ENCODE results near the gene PDE2A.
A peak's percentile ranks its signal among the peaks of the same experiment; 100 is the strongest.
"Not testable (repeated sequence)": the region's sequence is repeated elsewhere in the genome, so short reads cannot be mapped to it uniquely, and the experiment has no call there.

Gene PDE2A

GRCh38 chr11:72573072-72573854, 101.0 kb downstream of the PDE2A start:
- DNase-seq: no peak

GRCh38 chr11:72572540-72572939, 101.7 kb downstream of the PDE2A start:
- not testable (repeated sequence) for DNase-seq

DNA sequence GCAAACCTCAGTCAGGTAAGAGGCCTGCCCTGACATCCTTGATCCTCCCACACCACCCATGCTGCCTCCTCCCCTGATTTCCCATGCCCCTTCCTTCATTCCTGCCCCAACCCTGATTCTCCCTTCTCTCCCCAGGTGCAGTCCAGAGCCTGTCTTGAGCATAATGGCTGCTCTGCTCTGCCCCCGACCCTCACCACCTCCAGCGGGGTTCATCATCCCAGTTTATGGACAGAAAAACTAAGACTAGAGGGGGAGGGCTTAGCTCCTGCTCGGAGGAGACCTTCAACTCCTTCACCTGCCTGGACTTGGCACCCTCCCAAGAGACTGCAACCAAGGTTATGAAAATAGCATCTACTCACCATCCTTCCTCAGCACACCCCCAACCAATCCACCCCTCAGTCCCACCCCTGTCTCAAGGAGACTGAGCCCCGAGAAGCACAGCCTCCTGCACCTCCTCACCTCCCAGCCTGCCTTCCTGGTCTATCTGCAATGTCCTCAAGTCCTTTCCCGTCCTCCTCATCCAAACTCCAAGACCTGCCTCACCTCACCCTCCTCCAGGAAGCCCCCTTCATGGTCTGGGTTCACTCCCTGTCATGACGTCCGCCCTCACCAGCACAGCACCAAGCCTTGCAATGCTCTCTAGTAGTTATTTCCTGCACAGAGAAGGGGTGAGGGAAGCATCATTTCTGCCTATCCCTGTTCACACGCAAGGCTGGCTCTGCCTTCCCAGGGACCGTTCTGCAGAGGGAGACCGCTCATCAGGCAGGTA, 103.1 kb downstream of the PDE2A start:
- DNase-seq: no peak

GRCh38 chr11:72569966-72570892, 104.0 kb downstream of the PDE2A start:
- peak; percentile 51 for DNase-seq

- DNase-seq: no peak
These were observed 105.4 kb downstream of the PDE2A start for GRCh38 chr11:72568861-72569260.

- DNase-seq: no peak
These were observed 111.8 kb downstream of the PDE2A start for GRCh38 chr11:72562431-72562830.

DNA sequence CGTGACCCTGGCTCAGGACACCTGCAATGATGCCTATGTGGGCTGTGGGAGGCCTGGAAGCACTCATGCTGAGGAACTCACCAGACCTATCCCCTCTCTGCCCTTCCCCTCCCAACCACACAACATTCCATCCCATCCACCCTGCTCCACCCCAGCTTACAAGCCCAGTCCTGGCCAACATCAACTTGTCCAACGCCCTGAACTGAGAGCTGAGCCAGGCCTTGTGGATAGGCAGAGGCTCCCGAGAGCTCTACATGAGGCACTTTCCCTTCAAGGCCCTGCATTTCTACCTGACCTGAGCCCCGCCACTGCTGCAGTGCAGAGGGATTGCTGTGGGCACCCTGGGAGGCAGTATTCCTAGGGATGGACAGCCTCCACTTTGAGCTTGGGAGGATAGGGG, 112.4 kb downstream of the PDE2A start:
- no peak for DNase-seq

GRCh38 chr11:72560864-72561263, 113.4 kb downstream of the PDE2A start:
- DNase-seq: not testable (repeated sequence)

DNA sequence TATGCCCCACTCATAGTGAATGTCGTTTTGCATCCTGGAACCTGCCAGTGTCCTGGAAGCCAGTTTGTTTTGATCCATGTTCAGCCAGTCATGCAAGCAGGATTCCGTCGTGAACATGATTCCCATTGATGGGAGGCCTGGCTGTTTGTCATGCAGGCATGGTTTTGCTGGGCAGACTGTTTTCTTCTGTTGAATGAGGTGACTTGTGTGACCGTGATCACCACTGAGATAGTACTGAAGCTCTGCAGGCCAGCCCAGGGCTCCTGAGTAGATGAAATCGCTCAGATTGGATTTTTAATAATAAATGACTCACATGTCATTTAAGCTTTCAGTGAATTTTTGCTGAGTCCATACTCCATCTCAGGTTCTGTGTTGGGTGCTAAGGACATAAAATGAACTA, 117.8 kb downstream of the PDE2A start:
- DNase-seq: no peak

DNA sequence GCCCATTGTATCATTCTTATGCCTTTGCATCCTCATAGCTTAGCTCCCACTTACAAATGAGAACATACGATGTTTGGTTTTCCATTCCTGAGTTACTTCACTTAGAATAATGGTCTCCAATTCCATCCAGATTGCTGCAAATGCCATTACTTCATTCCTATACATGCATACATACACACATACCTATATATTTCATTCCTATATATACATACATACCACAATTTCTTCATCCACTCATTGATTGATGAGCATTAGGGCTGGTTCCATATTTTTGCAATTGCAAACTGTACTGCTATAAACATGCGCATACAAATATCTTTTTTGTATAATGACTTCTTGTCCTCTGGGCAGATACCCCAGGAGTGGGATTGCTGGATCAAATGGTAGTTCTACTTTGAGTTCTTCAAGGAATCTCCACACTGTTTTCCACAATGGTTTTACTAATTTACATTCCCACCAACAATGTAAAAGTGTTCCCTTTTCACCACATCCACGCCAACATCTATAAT, 119.2 kb downstream of the PDE2A start:
- DNase-seq: not testable (repeated sequence)

- peak; percentile 29 for DNase-seq
These were observed 120.5 kb downstream of the PDE2A start for GRCh38 chr11:72553706-72554105.

- DNase-seq: no peak
These were observed 121.8 kb downstream of the PDE2A start for GRCh38 chr11:72552399-72552910.

GRCh38 chr11:72551571-72551970, 122.7 kb downstream of the PDE2A start:
- no peak for DNase-seq

GRCh38 chr11:72548463-72548862, 125.8 kb downstream of the PDE2A start:
- no peak for DNase-seq

- DNase-seq: no peak
These were observed 127.4 kb downstream of the PDE2A start for GRCh38 chr11:72546866-72547265.

GRCh38 chr11:72544589-72544988, 129.6 kb downstream of the PDE2A start:
- no peak for DNase-seq

- no peak for DNase-seq
These were observed 130.2 kb downstream of the PDE2A start for GRCh38 chr11:72543849-72544542.

DNA sequence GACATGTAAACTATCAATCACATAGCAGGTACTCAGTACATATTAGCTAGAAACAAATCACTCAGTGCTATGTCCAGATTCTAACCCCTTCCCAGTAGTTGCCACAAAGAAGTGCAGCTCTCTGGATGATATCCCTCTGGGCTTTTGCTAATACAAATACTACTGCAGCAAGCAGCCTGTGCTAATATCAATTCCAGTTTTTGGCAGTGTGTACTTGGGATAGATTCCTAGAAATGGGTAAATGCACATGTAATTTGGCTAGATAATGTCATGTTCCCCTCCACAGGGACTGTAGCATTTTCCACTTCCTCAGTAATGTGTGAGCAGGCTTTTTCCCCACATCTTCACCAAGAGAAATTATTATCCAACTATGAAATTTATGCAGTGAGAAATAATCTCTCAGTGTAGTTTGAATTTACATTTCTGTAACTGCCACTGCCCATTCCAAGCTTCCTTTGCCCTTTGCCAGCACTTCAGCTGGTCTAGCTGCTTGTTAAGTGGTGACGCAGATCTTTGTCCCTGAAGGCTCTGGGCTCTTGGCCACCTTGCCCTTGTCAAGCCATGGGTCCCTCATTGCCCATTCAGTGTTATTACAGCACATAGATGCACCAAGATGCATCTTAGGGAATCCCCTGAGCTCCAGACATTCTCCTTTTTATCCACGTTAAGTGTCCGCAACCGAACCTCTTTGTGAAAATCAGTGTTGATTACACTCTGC, 132.8 kb downstream of the PDE2A start:
- DNase-seq: no peak

DNA sequence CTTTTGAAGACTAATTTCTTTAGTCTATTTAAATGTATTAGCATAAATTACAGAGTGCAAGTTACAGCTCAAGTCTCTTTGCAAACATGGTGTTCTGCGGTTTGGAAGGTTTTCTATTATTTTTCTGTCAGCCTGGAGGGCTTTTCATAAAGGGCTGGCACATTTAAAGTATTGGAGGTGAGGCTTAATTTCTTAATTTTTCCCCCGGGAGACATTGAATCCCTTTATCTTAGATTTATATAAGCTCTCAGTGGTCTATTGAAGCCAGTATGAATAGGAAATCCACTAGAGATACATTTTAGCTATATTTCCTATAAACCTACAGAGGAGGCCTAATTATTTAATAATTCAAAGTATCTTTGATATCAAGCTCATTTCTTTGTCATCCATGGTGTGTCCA, 137.2 kb downstream of the PDE2A start:
- no peak for DNase-seq

- no peak for DNase-seq
These were observed 139.1 kb downstream of the PDE2A start for GRCh38 chr11:72535194-72535547.

Measured in CD4-positive, alpha-beta T cell treated with Interleukin-15 for 1 hour (primary cell).